Panc1 (cell line): ENCODE measurements around the gene DCAKD. TPM values are rescaled to one million over a fixed set of nuclear protein-coding genes. Genes with fewer than 3 reads are reported as not detected.

Experiments used
- ATAC-seq: fragments of 200-7000 bp; cut with Tn5 transposase; 2 replicates; pipeline ENCODE4 v1.9.1; 2020; ENCODE audit warnings: mild to moderate bottlenecking, moderate library complexity
- BruUV-seq: library from RNA; stranded (reverse); fragments of 400-500 nt; replicated peaks from 2 replicates; lab custom pipeline; 2021; lab: Mats Ljungman, UMichigan
- CTCF ChIA-PET: fragments of 300-600 bp; sonication (Branson Sonifier 250); formaldehyde crosslinking; loops from one replicate; lab custom pipeline; 2022; ENCODE audit warnings: antibody characterized with exemption; lab: Charles Lee
- POLR2A ChIA-PET: fragments of 300-600 bp; sonication (Branson Sonifier 250); formaldehyde crosslinking; loops from one replicate; lab custom pipeline; 2022; ENCODE audit warnings: antibody characterized with exemption; lab: Charles Lee
- DNase-seq: peaks from one replicate; pipeline ENCODE4 v3.0.0-alpha.2; 2010; ENCODE audit warnings: low read depth, low spot score
- H3K27ac ChIP-seq: 2 replicates; pipeline ENCODE4 v1.5.1; 2011; ENCODE audit warnings: mild to moderate bottlenecking, low read length, inconsistent platforms
- H3K27me3 ChIP-seq: fragments of 200-500 bp; sonication (Bioruptor generic); 2 replicates; pipeline ENCODE4 v1.6.0; 2014; ENCODE audit warnings: low read length, inconsistent platforms; ENCODE audit not compliant: control insufficient read depth, insufficient read depth
- H3K36me3 ChIP-seq: fragments of 200-500 bp; sonication (Bioruptor generic); 2 replicates; pipeline ENCODE4 v1.5.1; 2014; ENCODE audit warnings: inconsistent platforms, mild to moderate bottlenecking, low read length, moderate library complexity; ENCODE audit not compliant: control insufficient read depth, insufficient read depth
- H3K4me1 ChIP-seq: 2 replicates; pipeline ENCODE4 v1.5.1; 2011; ENCODE audit warnings: inconsistent platforms, mild to moderate bottlenecking, low read length, moderate library complexity; ENCODE audit not compliant: control insufficient read depth, insufficient read depth
- H3K4me3 ChIP-seq, 2 experiments: 2 replicates each; pipeline ENCODE4 v1.5.1; 2011 to 2012; ENCODE audit warnings: low read depth in 2 of 2, low read length in 2 of 2, mild to moderate bottlenecking in 2 of 2, inconsistent platforms in 1 of 2, moderate library complexity in 1 of 2
- H3K9me3 ChIP-seq: fragments of 200-500 bp; sonication (Bioruptor generic); 2 replicates; pipeline ENCODE4 v1.5.1; 2014; ENCODE audit warnings: low read depth, mild to moderate bottlenecking, inconsistent platforms, low read length, moderate library complexity; ENCODE audit not compliant: control insufficient read depth, insufficient read depth
- POLR2AphosphoS5 ChIP-seq: IDR thresholded peaks from 2 replicates; pipeline ENCODE4 v1.6.1; 2012; ENCODE audit warnings: mild to moderate bottlenecking, low read depth, low read length, moderate library complexity
- SIN3A ChIP-seq: IDR thresholded peaks from 2 replicates; pipeline ENCODE4 v1.6.1; 2012; ENCODE audit warnings: low read depth, mild to moderate bottlenecking, low read length, moderate library complexity, borderline replicate concordance; ENCODE audit not compliant: insufficient read depth
- TCF7L2 ChIP-seq: IDR thresholded peaks from 2 replicates; pipeline ENCODE4 v1.6.1; 2011; ENCODE audit warnings: mild to moderate bottlenecking, low read depth, low read length, inconsistent platforms
- in situ Hi-C: cut with HindIII; loops from 2 replicates; pipeline ENCODE4 v1.10.0; 2016; ENCODE audit warnings: low sequenced_read_pairs, low pct_unique_long_range_greater_than_20kb
- intact Hi-C: fragments of 100-400 bp; cut with micrococcal nuclease; formaldehyde crosslinking; loops from one replicate; pipeline ENCODE4 v1.10.0; 2022; ENCODE audit not compliant: unreplicated experiment
- total RNA-seq: library from RNA; stranded (reverse); gene quantifications from one replicate; pipeline ENCODE4 v1.2.1, GENCODE V29; 2021; ENCODE audit not compliant: unreplicated experiment
- TF ChIP-seq, protein P1 (sequence below), 2 experiments: IDR thresholded peaks; 2 replicates each; pipeline ENCODE4 v1.6.1; 2011 to 2012; ENCODE audit warnings: low read depth in 2 of 2, control low read depth in 1 of 2, low read length in 1 of 2, mild to moderate bottlenecking in 1 of 2, moderate library complexity in 1 of 2; ENCODE audit not compliant: insufficient read depth in 1 of 2
- TF ChIP-seq, protein P2 (sequence below): fragments of 450-650 bp; IDR thresholded peaks from 2 replicates; pipeline ENCODE4 v1.5.1; 2017; ENCODE audit warnings: mild to moderate bottlenecking

The DCAKD gene
- total RNA-seq, 1 experiment from 2014 or later: 24.3 TPM

DNA sequence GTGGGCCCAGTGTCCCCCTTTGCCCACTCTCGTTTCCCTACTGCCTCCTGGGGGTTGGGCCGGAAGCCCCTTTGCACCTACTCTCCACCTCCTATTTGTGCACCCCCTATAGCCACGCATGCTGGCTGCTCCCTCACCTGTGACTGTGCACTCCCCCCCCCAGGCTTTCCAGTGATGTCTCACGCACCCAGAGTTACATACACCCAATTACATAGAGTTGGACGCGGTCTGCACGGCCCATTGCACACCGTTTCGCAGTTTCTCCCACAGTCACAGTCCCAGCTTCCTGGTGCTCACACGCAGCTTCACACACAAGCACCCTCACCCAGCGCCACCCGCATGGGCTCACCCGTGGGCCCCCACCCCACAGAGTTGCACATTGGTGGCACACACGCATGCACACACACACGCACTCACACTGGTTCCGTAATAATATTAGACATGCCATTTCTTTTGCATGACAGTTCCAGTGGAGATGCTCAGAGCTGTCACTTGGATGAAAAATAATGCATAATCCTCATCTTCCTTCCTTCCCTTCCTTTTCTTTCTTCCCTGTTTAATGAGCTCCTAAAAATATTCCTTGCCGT lies 61.8 kb downstream of the DCAKD start:
- no peak for ATAC-seq

DNA sequence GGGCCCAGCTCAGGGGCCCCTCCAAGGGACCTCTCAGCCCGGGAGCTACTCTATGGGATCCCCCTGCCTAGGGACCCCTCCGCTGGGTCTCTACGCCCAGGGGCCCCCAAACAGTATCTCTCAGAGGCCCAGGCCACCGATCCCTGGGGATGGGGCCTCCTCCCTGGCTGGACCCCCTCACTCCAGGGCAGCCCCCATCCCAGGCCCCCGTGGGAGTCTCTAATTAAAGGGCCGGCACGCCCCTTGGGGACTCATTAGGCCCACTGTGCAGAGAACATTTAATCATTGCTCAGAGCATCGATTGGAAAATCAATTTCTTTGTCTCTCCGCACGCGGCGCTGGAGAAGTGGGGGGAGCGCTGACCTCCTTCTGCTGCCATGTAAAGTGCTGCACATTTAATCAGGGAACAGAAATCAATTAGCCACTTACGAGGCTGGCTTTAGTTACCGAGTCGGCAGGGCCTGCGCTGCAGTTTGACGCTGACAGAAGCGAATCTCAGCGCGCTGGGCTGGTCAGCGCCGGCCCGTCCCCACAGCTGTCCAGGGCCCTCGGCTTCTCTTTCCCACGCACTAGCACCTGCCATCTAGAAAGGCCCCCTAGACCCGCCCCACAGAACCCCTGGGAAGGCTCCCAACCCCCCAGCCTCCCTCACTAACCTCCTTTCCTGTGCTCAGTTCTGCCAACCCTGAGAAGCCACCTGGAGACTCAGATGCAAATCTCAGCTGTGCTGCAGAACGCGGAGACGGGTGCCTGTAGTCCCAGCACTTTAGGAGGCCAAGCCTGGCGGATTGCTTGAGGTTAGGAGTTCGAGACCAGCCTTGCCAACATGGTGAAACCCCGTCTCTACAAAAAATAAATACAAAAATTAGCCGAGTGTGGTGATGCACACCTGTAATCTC lies 63.1 kb downstream of the DCAKD start:
- ChIA-PET POLR2A (no interaction called here), CTCF (no interaction called here)
- no peaks in the 10 kb centered on the region for H3K4me1 ChIP-seq
- no peaks in the 10 kb centered on the region for H3K27me3 ChIP-seq
- DNase-seq (no peak), ATAC-seq (no peak)
- no peak overlapping the region for H3K4me3 ChIP-seq
- no peak overlapping the region for H3K27ac ChIP-seq
- no peak for TF ChIP-seq SIN3A
- no peak for TF ChIP-seq TCF7L2
- TF ChIP-seq, protein P1, sequence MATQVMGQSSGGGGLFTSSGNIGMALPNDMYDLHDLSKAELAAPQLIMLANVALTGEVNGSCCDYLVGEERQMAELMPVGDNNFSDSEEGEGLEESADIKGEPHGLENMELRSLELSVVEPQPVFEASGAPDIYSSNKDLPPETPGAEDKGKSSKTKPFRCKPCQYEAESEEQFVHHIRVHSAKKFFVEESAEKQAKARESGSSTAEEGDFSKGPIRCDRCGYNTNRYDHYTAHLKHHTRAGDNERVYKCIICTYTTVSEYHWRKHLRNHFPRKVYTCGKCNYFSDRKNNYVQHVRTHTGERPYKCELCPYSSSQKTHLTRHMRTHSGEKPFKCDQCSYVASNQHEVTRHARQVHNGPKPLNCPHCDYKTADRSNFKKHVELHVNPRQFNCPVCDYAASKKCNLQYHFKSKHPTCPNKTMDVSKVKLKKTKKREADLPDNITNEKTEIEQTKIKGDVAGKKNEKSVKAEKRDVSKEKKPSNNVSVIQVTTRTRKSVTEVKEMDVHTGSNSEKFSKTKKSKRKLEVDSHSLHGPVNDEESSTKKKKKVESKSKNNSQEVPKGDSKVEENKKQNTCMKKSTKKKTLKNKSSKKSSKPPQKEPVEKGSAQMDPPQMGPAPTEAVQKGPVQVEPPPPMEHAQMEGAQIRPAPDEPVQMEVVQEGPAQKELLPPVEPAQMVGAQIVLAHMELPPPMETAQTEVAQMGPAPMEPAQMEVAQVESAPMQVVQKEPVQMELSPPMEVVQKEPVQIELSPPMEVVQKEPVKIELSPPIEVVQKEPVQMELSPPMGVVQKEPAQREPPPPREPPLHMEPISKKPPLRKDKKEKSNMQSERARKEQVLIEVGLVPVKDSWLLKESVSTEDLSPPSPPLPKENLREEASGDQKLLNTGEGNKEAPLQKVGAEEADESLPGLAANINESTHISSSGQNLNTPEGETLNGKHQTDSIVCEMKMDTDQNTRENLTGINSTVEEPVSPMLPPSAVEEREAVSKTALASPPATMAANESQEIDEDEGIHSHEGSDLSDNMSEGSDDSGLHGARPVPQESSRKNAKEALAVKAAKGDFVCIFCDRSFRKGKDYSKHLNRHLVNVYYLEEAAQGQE (IDR thresholded peaks at IDR 0.05; ENCODE audit: insufficient read depth in 1 of 2, low read depth in 2 of 2, low read length in 1 of 2): no peak
- TF ChIP-seq POLR2AphosphoS5: no peak
- TF ChIP-seq, protein P2, sequence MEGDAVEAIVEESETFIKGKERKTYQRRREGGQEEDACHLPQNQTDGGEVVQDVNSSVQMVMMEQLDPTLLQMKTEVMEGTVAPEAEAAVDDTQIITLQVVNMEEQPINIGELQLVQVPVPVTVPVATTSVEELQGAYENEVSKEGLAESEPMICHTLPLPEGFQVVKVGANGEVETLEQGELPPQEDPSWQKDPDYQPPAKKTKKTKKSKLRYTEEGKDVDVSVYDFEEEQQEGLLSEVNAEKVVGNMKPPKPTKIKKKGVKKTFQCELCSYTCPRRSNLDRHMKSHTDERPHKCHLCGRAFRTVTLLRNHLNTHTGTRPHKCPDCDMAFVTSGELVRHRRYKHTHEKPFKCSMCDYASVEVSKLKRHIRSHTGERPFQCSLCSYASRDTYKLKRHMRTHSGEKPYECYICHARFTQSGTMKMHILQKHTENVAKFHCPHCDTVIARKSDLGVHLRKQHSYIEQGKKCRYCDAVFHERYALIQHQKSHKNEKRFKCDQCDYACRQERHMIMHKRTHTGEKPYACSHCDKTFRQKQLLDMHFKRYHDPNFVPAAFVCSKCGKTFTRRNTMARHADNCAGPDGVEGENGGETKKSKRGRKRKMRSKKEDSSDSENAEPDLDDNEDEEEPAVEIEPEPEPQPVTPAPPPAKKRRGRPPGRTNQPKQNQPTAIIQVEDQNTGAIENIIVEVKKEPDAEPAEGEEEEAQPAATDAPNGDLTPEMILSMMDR: no peak
- in situ Hi-C loops: no loop called here
- H3K36me3 ChIP-seq: no peaks in the 10 kb centered on the region
- BruUV-seq: no TSS peak
- intact Hi-C loops: no loop called here
- no peaks in the 10 kb centered on the region for H3K9me3 ChIP-seq

More for the DNA sequence above, 61.8 kb downstream of the DCAKD start:
- in situ Hi-C loops (no loop called here), intact Hi-C loops (no loop called here)
- H3K36me3 ChIP-seq: no peaks in the 10 kb centered on the region
- no peaks in the 10 kb centered on the region for H3K9me3 ChIP-seq
- no TSS peak for BruUV-seq
- TF ChIP-seq SIN3A: no peak
- TF ChIP-seq, protein P2: no peak
- TF ChIP-seq POLR2AphosphoS5: no peak
- TF ChIP-seq, protein P1 (IDR thresholded peaks at IDR 0.05; ENCODE audit: insufficient read depth in 1 of 2, low read depth in 2 of 2, low read length in 1 of 2): no peak
- TF ChIP-seq TCF7L2: no peak
- no peaks in the 10 kb centered on the region for H3K4me1 ChIP-seq
- no peaks in the 10 kb centered on the region for H3K27me3 ChIP-seq
- ChIA-PET CTCF (no interaction called here), POLR2A (no interaction called here)
- DNase-seq: no peak
- no peak overlapping the region for H3K4me3 ChIP-seq
- H3K27ac ChIP-seq: no peak overlapping the region
